Rectal smooth muscle tissue (tissue), 1 donor: ENCODE data around the gene NCKAP5.
A peak's percentile ranks its signal among the peaks of the same experiment; 100 is the strongest.

ENCODE experiments used
- H3K27ac ChIP-seq: one replicate; pipeline ENCODE4 v1.7.0; 2013; ENCODE audit warnings: low read depth, low read length, inconsistent platforms
- H3K27me3 ChIP-seq: one replicate; pipeline ENCODE4 v1.7.0; 2013; ENCODE audit warnings: low read length; ENCODE audit not compliant: control insufficient read depth, insufficient read depth
- H3K36me3 ChIP-seq: one replicate; pipeline ENCODE4 v1.7.0; 2013; ENCODE audit warnings: low read length; ENCODE audit not compliant: control insufficient read depth, insufficient read depth
- H3K4me1 ChIP-seq: one replicate; pipeline ENCODE4 v1.7.0; 2013; ENCODE audit warnings: low read length; ENCODE audit not compliant: control insufficient read depth, insufficient read depth
- H3K4me3 ChIP-seq: one replicate; pipeline ENCODE4 v1.7.0; 2013; ENCODE audit warnings: low read length
- H3K9ac ChIP-seq: one replicate; pipeline ENCODE4 v1.7.0; 2013; ENCODE audit warnings: low read length

Gene NCKAP5

GRCh38 chr2:133568172-133568571, at the start of gene NCKAP5:
Gene NCKAP5 (minus strand): TSS chr2:133568463. CDS start chr2:133517526, 50,937 bp downstream.
- Histone ChIP-seq H3K9ac (no peak within 1 kb of the TSS), H3K36me3 (no peaks in the 10 kb centered on the region), H3K4me1 (peaks cover 3% of the 10 kb centered on the region), H3K27me3 (no peaks in the 10 kb centered on the region), H3K4me3 (peak within 1 kb of the TSS; percentile 50), H3K27ac (no peak within 1 kb of the TSS)

GRCh38 chr2:133609664-133610063, 41.4 kb upstream of the NCKAP5 start:
- Histone ChIP-seq H3K4me1 (no peaks in the 10 kb centered on the region), H3K4me3 (no peak overlapping the region), H3K27ac (no peak overlapping the region), H3K36me3 (no peaks in the 10 kb centered on the region), H3K27me3 (no peaks in the 10 kb centered on the region), H3K9ac (no peak overlapping the region)

GRCh38 chr2:133608291-133608690, 40.0 kb upstream of the NCKAP5 start:
- H3K27me3 ChIP-seq, result no peaks in the 10 kb centered on the region
- H3K4me3 ChIP-seq, result no peak overlapping the region
- no peak overlapping the region for H3K27ac ChIP-seq
- H3K36me3 ChIP-seq, result no peaks in the 10 kb centered on the region
- no peaks in the 10 kb centered on the region for H3K4me1 ChIP-seq
- no peak overlapping the region for H3K9ac ChIP-seq

GRCh38 chr2:133607679-133608078, 39.4 kb upstream of the NCKAP5 start:
- Histone ChIP-seq H3K27ac (no peak overlapping the region), H3K9ac (no peak overlapping the region), H3K4me1 (no peaks in the 10 kb centered on the region), H3K4me3 (no peak overlapping the region), H3K36me3 (no peaks in the 10 kb centered on the region), H3K27me3 (no peaks in the 10 kb centered on the region)

- H3K27ac ChIP-seq, result no peak overlapping the region
- H3K4me3 ChIP-seq, result no peak overlapping the region
- no peaks in the 10 kb centered on the region for H3K4me1 ChIP-seq
- no peaks in the 10 kb centered on the region for H3K27me3 ChIP-seq
- H3K36me3 ChIP-seq, result no peaks in the 10 kb centered on the region
- H3K9ac ChIP-seq, result no peak overlapping the region
Measured at GRCh38 chr2:133606616-133607015, 38.4 kb upstream of the NCKAP5 start.

GRCh38 chr2:133605766-133606137, 37.5 kb upstream of the NCKAP5 start:
- H3K4me3 ChIP-seq, result no peak overlapping the region
- H3K27me3 ChIP-seq, result no peaks in the 10 kb centered on the region
- H3K4me1 ChIP-seq, result no peaks in the 10 kb centered on the region
- H3K36me3 ChIP-seq, result no peaks in the 10 kb centered on the region
- H3K9ac ChIP-seq, result no peak overlapping the region
- no peak overlapping the region for H3K27ac ChIP-seq

- H3K36me3 ChIP-seq, result no peaks in the 10 kb centered on the region
- no peaks in the 10 kb centered on the region for H3K27me3 ChIP-seq
- no peak overlapping the region for H3K4me3 ChIP-seq
- H3K4me1 ChIP-seq, result no peaks in the 10 kb centered on the region
- H3K9ac ChIP-seq, result no peak overlapping the region
- no peak overlapping the region for H3K27ac ChIP-seq
Measured at GRCh38 chr2:133605011-133605765, 36.9 kb upstream of the NCKAP5 start.

GRCh38 chr2:133603109-133603508, 34.8 kb upstream of the NCKAP5 start:
- H3K27ac ChIP-seq, result no peak overlapping the region
- no peak overlapping the region for H3K4me3 ChIP-seq
- H3K27me3 ChIP-seq, result no peaks in the 10 kb centered on the region
- H3K36me3 ChIP-seq, result no peaks in the 10 kb centered on the region
- H3K4me1 ChIP-seq, result no peaks in the 10 kb centered on the region
- no peak overlapping the region for H3K9ac ChIP-seq

GRCh38 chr2:133602538-133602937, 34.3 kb upstream of the NCKAP5 start:
- no peaks in the 10 kb centered on the region for H3K27me3 ChIP-seq
- no peak overlapping the region for H3K9ac ChIP-seq
- H3K4me3 ChIP-seq, result no peak overlapping the region
- no peaks in the 10 kb centered on the region for H3K4me1 ChIP-seq
- no peak overlapping the region for H3K27ac ChIP-seq
- no peaks in the 10 kb centered on the region for H3K36me3 ChIP-seq

- Histone ChIP-seq H3K4me3 (no peak overlapping the region), H3K27ac (no peak overlapping the region), H3K4me1 (no peaks in the 10 kb centered on the region), H3K9ac (no peak overlapping the region), H3K27me3 (no peaks in the 10 kb centered on the region), H3K36me3 (no peaks in the 10 kb centered on the region)
Measured at GRCh38 chr2:133600266-133600928, 32.1 kb upstream of the NCKAP5 start.

GRCh38 chr2:133599811-133600210, 31.5 kb upstream of the NCKAP5 start:
- Histone ChIP-seq H3K4me3 (no peak overlapping the region), H3K4me1 (no peaks in the 10 kb centered on the region), H3K27ac (no peak overlapping the region), H3K36me3 (no peaks in the 10 kb centered on the region), H3K9ac (no peak overlapping the region), H3K27me3 (no peaks in the 10 kb centered on the region)

GRCh38 chr2:133599211-133599803, 31.0 kb upstream of the NCKAP5 start:
- no peaks in the 10 kb centered on the region for H3K4me1 ChIP-seq
- H3K36me3 ChIP-seq, result no peaks in the 10 kb centered on the region
- H3K27ac ChIP-seq, result no peak overlapping the region
- no peak overlapping the region for H3K4me3 ChIP-seq
- no peak overlapping the region for H3K9ac ChIP-seq
- H3K27me3 ChIP-seq, result no peaks in the 10 kb centered on the region
